Activated CD8-positive, alpha-beta memory T cell treated with anti-CD3 and anti-CD28 coated beads, Interleukin-2, amount 50 U/mL, for 24 hours (primary cell): Measurements from ENCODE around the gene SOX4.
"Not testable (repeated sequence)": the region's sequence is repeated elsewhere in the genome, so short reads cannot be mapped to it uniquely, and the experiment has no call there.

Experiments used
- DNase-seq: peaks from one replicate; pipeline ENCODE4 v3.0.0-alpha.2; 2020; ENCODE audit errors: extremely low read depth

The SOX4 gene

GRCh38 chr6:21593412-21593926 lies at the start of gene SOX4:
SOX4 (plus strand) TSS chr6:21593751; CDS start chr6:21594535, 784 bp downstream.
- no peak for DNase-seq

- not testable (repeated sequence) for DNase-seq
These were observed 41.3 kb upstream of the SOX4 start for GRCh38 chr6:21552286-21552685.

- DNase-seq, result no peak
These were observed 39.3 kb upstream of the SOX4 start for GRCh38 chr6:21554286-21554685.

- DNase-seq, result no peak
These were observed 38.4 kb upstream of the SOX4 start for GRCh38 chr6:21555197-21555596.

GRCh38 chr6:21556511-21556910 lies 37.0 kb upstream of the SOX4 start:
- no peak for DNase-seq

GRCh38 chr6:21556968-21557721 lies 36.4 kb upstream of the SOX4 start:
- no peak for DNase-seq

- DNase-seq, result no peak
These were observed 34.3 kb upstream of the SOX4 start for GRCh38 chr6:21559238-21559637.

GRCh38 chr6:21560249-21560648 lies 33.3 kb upstream of the SOX4 start:
- DNase-seq, result no peak

GRCh38 chr6:21565431-21565830 lies 28.1 kb upstream of the SOX4 start:
- no peak for DNase-seq

GRCh38 chr6:21578523-21578922 lies 15.0 kb upstream of the SOX4 start:
- no peak for DNase-seq

GRCh38 chr6:21582651-21583050 lies 10.9 kb upstream of the SOX4 start:
- DNase-seq, result no peak

- no peak for DNase-seq
These were observed 7.3 kb upstream of the SOX4 start for GRCh38 chr6:21586300-21586699.

GRCh38 chr6:21586740-21587178 lies 6.8 kb upstream of the SOX4 start:
- DNase-seq, result no peak

- DNase-seq, result no peak
These were observed 6.2 kb upstream of the SOX4 start for GRCh38 chr6:21587179-21587960.

GRCh38 chr6:21587961-21588480 lies 5.5 kb upstream of the SOX4 start:
- DNase-seq, result no peak

- no peak for DNase-seq
These were observed 4.8 kb upstream of the SOX4 start for GRCh38 chr6:21588481-21589351.

- DNase-seq, result peak; percentile 49
These were observed 3.9 kb upstream of the SOX4 start for GRCh38 chr6:21589352-21590345.

GRCh38 chr6:21590346-21590745 lies 3.2 kb upstream of the SOX4 start:
- no peak for DNase-seq

- no peak for DNase-seq
These were observed 2.1 kb upstream of the SOX4 start for GRCh38 chr6:21591446-21591845.

GRCh38 chr6:21592953-21593352 lies 598 bp upstream of the SOX4 start:
- DNase-seq, result no peak
